ENCODE results near the gene SHQ1.

Gene SHQ1

DNA sequence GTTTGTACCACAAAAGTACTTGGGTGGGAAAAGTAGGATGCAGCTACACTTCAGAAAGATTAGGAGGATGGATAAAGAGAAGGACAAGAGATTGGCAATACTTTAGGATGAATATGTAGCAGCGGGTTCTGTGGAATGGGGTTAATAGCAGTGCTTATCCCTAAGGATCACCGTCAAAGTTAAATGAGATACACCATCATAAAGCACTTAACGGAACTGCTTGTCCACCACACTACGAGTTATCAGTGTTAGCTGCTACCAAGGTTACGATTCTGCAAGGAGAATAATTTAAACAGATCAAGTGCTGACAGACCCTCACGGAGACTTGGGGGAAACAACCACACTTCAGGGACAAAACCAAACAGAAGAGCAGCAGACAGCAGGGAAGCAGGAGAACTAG is 963 bp downstream of the SHQ1 start:
- no peak for DNase-seq

DNA sequence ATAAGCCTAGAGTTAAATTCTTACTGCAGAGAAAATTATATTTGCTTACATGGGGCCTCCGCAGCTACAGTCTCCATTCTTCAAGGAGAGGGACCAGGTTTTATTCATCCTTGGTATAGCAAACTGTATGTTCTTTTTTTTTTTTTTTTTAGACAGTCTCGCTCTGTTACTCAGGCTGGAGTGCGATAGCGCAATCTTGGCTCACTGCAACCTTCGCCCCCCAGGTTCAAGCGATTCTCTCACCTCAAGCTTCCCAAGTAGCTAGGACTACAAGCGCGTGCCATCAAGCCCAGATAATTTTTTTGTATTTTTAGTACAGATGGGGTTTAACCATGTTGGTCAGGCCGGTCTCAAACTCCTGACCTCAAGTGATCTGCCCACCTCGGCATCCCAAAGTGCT is 2.1 kb downstream of the SHQ1 start:
- DNase-seq: no peak

DNA sequence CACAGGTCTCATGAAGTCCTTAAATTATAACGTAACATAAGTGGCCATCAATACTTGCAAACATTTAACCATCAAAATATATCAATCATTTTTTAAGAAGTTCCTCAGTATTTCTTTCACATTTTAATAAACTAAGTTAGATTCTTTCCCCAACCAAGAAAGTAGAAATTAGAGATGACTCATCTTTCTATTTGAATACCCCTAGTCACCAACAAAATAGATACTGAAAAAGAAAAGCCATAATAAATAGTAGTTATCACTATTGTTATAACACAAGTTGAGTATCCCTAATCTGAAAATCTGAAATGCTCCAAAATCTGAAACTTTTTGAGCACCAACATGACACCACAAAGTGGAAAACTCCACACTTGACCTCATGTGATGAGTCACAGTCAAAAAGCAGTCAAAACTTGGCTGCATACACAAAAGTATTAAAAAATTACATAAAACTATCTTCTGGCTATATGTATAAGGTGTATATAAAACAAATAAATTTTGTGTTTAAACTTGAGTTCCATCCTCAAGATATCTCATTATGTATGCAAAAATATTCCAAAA is 3.7 kb downstream of the SHQ1 start:
- DNase-seq: no peak

DNA sequence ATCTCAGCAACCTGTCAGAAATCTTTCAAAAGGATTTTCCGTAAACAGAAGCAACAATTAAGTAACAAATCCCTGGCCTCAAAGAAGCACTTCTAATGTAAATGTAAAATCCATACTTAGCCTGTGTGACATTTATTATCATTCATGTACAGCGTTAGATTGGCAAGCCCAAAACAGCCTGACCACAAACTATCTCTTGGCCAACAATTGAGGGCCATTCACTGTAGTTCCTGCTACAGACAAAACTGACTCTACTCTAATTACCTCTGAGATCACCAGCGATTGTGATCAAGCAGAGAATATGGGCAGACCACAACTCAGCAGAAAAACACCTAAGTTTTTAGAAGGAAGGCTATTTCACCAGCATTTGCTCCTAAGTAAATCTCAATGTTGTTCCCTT is 9.2 kb downstream of the SHQ1 start:
- no peak for DNase-seq

DNA sequence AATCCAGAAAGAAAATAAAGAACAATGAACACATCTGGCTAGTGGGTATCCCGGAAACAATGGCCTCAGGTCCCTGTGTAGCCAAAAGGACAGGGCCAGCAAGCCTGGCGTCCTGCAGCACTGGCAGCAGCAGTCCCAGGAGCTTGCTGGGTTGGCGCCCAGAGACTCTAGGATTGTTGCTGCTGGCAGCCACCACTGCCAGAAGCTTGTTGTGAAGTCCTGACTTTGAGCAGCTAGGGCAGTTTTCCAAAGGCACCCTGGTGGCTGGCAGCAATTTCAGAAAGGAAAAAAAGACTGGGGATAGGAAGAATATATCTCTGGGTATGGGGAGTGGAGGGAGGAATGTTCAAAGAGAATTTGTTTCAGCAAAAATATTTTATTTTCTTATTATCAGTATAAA is 11.3 kb downstream of the SHQ1 start:
- DNase-seq: no peak

DNA sequence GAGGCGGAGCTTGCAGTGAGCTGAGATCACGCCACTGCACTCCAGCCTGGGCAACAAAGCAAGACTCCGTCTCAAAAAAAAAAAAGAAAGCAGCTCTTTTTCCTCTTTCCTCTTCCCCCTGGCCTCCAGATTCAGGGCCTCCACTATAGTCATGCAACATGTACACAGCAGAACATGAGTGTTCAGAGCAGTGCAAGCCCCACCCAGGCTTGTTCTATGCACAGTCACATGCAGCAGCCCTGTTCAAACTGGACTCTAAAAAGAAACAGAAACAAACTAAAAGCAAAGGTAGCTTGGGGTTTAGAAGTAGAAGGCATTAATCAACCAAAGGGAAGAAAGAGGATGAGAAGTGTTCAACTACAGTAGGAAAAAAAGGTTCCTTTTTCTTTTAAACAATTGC is 11.8 kb downstream of the SHQ1 start:
- DNase-seq: no peak

DNA sequence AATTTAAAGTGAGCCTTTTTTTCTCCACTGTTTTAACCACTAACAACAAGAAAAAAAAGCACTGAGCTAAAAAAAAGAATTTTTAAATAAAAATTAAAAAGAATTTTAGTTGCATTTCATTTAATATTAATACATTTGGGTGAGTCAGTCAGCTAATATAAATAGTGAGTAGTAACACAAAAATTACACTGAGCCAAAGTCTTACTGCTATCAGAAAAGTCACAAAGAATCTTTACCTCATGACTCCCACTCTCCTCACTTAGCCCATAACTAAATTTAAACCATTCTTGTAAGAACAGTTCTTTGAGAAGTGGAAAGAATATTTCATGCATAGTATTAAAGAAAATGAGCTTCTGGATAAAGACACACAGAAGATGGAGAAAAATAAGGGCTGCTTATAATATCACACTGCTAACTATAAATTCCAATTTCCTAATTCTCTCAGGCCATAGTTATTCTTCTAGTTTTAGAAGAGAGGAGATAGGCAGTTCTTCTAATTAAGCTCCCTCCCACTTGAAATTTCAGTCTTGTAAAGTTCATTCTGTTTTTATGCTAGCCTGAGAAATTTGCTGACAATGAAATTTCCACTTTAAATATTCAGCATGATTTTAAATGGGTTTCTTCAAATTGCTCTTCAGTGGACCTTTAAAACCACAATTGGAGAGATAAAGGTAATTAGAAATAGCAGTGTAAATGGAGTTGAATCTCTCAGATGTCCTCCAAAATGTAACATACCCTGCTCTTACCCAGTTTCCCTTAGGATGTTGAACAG is 17.6 kb downstream of the SHQ1 start:
- no peak for DNase-seq

DNA sequence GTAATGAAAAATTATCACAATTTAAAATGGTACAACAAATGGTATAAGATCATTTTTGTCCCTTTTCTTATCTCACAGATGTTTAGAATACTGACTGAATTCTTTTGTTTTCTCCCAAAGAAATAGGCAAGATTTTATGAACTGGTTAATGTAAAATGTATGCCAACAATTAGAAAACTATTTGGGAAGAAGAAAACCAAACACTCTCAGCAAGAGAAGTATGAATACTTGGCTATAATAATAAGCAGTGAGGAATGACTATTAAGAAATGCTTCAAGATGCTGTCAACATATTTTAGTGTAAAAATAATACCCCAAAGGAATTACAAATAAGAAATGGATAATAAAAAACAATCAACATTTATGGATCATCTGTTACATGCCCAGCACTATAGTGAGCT is 18.5 kb downstream of the SHQ1 start:
- no peak for DNase-seq

DNA sequence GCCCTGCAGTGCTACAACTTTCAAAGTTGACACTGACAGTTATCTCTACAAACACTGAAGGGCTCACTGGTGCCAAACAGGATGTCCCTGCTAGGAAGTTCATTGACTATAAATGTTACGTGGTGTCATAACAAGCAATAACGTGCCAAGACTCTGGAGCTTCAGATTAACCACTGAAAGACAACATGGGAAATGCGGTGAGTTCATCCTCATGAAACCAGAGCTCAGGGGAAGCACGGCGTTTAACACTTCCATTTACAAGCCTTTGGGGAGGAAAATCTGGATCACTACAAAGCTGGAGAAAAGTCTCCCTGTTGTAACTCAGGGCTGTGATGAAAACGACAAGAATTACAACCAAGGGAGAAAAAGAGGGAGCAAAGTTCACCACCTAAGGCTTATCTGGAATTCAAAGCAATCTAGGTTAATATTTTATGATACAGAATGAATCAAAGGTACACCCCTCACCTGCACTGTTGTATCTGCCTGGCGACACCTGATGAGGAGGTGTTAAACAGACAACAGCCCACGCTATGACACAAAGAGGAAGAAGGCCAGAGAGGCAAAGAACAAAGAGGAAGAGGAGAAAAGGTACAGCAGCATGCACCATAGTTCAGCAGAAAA is 27.0 kb downstream of the SHQ1 start:
- DNase-seq: no peak

DNA sequence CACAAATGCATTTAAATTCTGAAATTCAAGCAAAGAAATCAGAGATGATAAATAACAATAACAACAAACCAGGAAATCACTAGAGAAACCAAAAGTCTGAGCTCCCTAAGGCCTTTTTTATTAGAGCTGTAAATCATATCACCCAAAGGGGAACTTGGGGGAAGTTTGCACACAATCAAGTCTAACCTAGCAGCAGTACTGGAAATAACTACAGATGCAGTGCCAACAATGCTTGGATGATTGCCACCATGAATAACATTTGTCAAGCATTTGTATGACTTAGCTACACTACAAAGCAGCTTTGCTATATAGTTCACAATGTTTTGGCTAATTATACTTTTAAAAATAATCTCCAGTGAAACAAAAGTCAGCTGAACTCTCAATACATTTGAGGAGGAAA is 27.8 kb downstream of the SHQ1 start:
- no peak for DNase-seq

DNA sequence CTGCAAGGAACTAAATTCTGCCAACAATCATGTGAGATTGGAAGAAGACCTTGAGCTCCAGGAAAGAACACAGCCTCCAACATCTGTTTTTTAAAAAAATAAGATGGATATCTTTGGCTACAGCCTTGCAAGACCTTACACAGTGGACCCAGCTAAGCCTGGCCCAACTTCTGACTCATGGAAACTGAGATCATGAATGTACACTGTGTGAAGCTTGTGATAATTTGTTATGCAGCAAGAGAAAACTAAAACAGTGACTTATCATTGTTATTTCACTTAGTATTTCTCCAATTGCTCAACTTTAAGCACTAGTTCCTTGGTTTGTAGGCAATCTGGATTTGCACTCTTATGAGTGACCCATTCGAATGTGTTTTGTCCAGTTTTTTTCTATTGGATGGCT is 29.3 kb downstream of the SHQ1 start:
- DNase-seq: no peak

DNA sequence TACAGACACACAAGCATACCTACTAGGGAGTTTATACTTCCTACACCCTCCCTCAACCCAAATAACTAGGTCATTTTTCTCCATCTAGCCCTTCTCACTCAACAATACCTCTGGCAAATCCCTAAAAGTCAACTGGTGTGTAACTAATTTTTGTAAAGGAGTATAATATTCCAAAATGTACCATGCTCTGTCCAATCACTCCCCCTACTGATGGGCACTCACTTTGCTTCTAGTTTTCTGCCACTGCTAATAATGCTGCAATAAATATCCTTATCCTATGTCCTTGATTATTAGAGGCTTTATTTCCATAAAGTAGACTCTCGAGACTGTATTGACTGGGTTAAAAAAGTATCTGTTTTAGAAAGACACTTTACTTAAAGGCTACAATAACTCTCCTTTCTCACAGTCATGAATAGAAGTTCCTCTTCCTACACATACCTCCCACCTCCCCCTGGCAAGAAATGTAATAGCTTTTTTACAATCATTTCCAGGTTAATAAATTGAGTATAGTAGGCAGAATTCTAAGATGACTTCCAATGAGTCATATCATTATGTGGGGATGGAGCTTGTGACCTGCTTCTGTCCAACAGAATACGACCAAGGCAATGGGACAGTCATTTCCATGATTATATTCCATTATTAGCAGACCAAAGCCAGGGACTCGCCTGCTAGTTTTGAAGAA is 30.0 kb downstream of the SHQ1 start:
- DNase-seq: no peak

DNA sequence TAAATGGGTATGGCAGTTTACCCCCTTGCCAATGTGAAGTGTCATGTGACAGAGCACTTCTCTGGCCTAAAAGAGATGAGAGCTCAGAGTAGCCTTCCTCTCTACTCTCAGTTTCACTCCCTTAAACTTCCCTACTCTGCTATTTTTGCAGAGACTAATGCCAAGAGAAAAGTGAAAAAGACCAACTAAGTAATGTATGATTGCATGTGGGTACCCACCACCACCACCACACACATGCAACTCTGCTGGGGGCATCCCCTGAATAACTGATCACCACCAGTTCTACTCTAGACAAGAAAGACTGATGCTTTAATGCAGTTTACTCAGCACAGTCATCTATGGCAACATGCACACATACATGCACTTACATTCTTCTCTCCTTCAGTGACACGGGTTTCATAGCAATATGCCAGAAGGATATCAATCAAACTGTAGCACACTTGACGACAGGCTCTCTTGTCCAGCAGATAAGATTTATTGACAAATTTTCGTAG is 31.3 kb downstream of the SHQ1 start:
- no peak for DNase-seq

DNA sequence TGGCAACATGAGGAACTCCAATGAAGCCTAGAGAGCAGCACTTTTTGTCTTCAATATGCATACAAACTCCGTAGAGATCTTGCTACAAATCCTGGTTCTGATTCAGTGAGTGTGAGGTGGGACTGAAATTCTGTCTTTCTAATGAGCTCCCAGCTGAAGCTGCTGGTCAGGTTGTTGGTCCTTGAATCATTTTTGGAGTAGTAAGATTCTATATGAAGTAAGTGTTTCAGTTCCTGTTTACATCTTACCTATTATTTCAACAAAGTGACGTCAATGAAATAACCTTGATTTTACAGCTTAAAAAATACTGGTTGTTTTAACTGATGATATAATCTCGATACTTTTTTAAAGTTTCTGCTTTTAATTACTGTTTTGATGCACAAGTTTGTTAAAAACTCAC is 33.9 kb downstream of the SHQ1 start:
- DNase-seq: no peak

DNA sequence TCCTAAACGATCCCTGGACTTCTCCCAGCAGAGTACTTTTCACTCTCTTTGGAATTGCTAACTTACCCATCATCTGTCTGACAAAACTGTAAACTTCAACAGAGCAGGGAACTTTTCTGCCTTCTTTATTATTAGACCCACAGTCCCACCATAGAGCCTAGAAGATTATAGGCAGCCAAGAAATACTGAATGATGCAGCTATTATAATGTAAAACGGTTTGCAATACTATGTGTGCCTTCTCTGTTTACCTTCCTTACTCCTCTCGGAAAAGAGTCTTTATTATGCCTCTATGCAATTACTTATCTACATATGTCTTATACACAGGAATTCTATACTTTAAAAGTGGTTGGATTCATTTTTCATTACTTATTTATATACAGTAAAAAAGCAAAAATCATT is 36.0 kb downstream of the SHQ1 start:
- DNase-seq: no peak

DNA sequence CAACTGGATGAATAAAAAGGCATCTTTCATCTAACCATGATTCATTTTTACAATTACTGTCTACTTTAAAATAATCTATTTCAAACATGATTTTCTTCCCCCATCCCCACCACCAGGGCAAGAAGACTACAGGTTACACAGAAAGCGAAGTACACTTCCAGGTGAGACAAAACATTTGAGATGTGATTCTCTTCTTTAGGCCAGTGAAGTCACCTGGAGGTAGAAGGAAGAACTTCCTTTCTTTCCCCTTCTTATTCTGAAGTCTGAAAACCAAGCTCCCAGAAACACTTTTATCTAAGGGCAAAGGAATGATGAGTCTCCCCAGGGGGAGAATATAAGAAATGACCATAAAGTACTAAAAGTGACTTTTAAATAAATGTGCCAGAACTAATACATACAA is 36.7 kb downstream of the SHQ1 start:
- no peak for DNase-seq

DNA sequence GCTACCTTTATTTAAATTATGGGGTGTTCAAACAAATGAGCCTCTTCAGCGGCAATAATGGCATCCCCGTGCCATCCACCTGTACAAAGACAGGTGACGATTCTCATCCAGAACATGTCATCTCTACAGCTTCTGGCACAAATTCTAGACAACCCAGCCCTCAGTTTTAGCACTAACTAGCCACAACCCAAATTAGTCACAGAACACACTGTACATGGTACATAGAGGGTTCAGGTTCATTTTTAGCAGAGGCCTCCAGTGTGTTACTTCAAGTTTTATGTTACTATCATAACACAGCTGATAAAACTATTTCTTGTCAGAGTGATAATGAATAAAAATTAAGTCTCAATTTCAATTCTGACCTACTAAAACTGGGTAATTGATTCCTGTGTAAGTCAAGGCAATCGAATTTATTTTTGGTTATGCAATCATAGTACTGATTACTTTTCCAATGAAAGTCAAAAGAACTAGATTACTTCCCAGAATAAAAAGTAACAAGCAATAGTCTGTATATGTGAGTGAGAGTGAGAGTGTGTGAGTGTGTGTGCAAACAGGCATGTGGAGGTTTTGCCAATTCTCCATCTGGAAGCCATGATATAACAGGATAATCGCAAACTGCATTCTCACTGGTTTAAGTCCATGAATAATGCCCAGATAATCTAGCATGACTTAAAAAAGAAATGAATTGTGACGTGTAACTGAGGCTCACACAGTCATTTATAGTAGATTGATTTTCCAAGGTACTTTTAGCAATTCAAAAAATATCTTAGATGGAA is 37.4 kb downstream of the SHQ1 start:
- DNase-seq: no peak

DNA sequence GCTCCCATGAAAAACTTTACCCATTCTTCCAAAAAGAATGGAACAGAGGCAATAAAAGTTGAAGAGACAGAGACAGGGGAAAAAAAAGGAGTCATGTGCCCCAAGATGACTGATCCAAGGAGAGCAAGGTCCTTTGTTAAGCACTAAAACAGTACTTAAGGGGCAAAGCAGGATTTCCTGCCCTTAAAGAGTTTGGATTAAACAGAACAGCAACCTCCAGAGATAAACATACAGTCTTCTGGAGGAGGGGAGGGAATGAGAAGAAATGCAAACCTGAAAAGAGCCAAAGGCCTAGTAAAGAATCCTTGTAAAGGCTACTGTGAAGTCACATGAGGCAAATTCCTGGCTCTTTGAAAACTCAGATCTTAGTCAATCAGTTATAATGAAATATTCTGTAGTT is 38.2 kb downstream of the SHQ1 start:
- DNase-seq: no peak

DNA sequence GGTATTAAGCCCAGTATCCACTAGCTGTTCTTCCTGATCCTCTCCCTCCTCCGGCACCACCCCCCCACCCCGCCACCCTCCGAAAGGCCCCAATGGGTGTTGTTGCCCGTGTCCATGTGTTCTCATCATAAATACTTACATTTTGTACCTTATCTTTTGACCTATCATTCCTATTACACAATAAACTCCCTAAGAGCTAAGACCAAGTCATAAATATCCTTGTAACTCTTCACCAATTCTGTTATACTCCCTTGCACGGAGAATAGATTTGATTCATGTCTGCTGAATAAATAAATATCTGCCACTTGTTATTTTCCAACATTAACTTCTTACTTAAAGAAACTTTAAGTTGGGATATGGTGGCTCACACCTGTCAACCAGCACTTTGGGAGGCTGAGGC is 43.9 kb downstream of the SHQ1 start:
- DNase-seq: no peak

DNA sequence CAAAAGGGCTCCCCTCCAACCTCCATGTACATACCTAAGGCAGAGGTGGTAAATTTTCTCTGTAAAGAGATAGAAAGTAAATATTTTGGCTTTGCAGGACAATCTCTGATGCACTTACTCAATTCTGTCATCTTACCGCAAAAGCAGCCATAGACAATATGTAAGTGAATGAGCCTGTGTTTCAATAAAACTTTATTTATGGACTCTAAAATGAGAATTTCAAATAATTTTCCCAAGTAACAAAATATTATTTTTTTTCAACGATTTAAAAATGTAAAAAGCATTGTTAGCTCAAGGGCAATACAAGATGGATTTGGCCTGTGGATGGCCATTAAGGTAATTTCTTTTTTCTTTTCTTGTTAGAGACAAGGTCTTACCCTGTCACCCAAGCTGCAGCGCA is 44.7 kb downstream of the SHQ1 start:
- no peak for DNase-seq

DNA sequence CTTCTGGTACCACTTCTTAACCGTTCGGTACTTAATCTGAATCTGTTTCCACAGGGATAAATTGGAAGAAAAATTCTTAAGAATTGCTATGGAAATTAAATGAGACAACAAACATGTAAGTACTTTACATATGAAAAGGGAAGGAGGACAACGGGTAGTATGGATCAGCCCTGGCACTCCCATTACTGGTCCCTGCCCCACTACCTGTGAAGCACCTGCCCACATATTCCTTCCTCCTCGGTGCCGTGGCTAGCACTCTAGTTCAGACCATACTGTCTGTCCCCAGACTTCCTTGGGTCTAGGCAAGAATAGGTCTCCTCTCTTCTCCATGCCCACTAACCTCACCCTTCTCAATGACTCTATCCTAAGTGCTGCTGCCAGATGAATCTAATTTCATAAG is 46.2 kb downstream of the SHQ1 start:
- no peak for DNase-seq

DNA sequence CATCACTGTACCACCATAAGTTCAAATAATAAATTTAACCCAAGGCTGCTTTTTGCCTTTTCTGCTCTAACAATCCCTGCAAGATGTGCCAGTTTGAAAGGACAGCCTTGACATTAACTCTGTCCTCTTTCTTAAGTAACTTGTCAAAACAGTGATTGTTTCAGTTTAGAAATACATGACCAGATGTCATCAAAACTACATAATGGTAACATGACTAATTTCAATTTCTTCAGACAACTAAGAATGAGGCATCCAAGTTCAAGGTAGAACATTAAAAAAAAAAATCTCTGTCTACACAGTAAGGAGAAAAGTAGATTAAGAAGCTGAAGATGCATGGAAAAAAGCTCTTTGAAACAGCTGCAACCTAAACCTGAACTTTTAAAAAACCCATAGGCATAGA is 47.4 kb downstream of the SHQ1 start:
- no peak for DNase-seq

DNA sequence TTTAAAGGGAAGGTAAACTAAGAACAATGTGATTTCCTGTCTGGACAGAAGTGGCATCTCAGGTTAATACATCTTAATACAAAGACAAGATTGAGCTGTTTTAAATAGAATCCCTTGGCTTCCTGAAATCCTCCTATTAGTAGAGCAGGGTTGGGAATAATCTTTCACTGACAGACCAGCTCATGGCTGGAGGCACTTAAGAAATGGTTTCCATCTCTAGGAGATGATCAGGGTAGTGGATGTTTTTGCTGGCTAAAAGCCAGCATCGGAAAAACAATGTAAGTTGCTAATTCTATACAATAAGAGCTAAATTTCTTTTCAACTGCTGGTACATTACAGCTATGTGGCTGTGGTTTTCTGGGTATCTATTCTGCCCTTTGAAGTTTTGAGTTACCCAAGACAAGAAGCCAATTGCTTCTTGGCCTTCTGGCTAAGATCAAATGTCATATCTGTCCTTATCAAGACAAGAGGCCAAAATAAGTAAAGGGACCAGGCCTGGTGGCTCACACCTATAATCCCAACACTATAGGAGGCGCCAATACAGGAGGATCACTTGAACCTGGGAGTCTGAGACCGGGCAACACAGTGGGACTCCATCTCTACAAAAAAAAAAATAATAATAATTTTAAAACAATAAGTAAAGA is 49.6 kb downstream of the SHQ1 start:
- no peak for DNase-seq
